Liver (tissue), 9 donors: ENCODE results near the gene ADCY2. TPM values are rescaled to one million over a fixed set of nuclear protein-coding genes. Genes with fewer than 3 reads are reported as not detected.

ENCODE experiments used
- DNase-seq: peaks from one replicate; pipeline ENCODE4 v3.0.0-alpha.2; 2017; ENCODE audit warnings: low spot score
- H3K27ac ChIP-seq, 2 donors: one replicate each; pipeline ENCODE4 v1.7.0; 2013; ENCODE audit warnings: inconsistent platforms in 2 of 2, low read length in 2 of 2, control low read depth in 1 of 2, low read depth in 1 of 2, mild to moderate bottlenecking in 1 of 2
- H3K27me3 ChIP-seq, 4 donors: one replicate each; pipeline versions ENCODE4 v1.6.1 to v1.7.0; 2013; ENCODE audit warnings: low read length in 3 of 4, inconsistent platforms in 1 of 4, mild to moderate bottlenecking in 1 of 4, moderate library complexity in 1 of 4; ENCODE audit not compliant: control insufficient read depth in 4 of 4, insufficient read depth in 4 of 4
- H3K36me3 ChIP-seq, 4 donors: one replicate each; pipeline versions ENCODE4 v1.6.1 to v1.7.0; 2013; ENCODE audit warnings: low read length in 3 of 4, mild to moderate bottlenecking in 3 of 4, low read depth in 1 of 4, moderate library complexity in 1 of 4; ENCODE audit not compliant: control insufficient read depth in 4 of 4, insufficient read depth in 3 of 4
- H3K4me1 ChIP-seq, 4 donors: one replicate each; pipeline versions ENCODE4 v1.6.1 to v1.7.0; 2013; ENCODE audit warnings: low read length in 3 of 4, mild to moderate bottlenecking in 3 of 4, moderate library complexity in 1 of 4; ENCODE audit not compliant: control insufficient read depth in 4 of 4, insufficient read depth in 4 of 4
- H3K4me3 ChIP-seq, 3 donors: one replicate each; pipeline versions ENCODE4 v1.6.1 to v1.7.0; 2013; ENCODE audit warnings: low read length in 3 of 3, control low read depth in 1 of 3, low read depth in 1 of 3, mild to moderate bottlenecking in 1 of 3
- H3K9ac ChIP-seq, 2 donors: one replicate each; pipeline ENCODE4 v1.7.0; 2013; ENCODE audit warnings: low read length in 2 of 2, mild to moderate bottlenecking in 2 of 2, moderate library complexity in 2 of 2, control low read depth in 1 of 2, low read depth in 1 of 2
- H3K9me3 ChIP-seq, 4 donors: one replicate each; pipeline versions ENCODE4 v1.6.1 to v1.7.0; 2013; ENCODE audit warnings: low read length in 3 of 4; ENCODE audit not compliant: control insufficient read depth in 4 of 4
- ATF3 ChIP-seq: IDR thresholded peaks from 2 replicates; pipeline ENCODE4 v1.6.1; 2016; ENCODE audit warnings: antibody characterized with exemption
- CTCF ChIP-seq: fragments of 150-350 bp; IDR thresholded peaks from 2 replicates; pipeline ENCODE4 v1.5.1; 2017; ENCODE audit warnings: improper control_type of control experiment, low read depth, low read length; ENCODE audit not compliant: missing input control
- EGR1 ChIP-seq, 2 donors: IDR thresholded peaks; 2 replicates each; pipeline ENCODE4 v1.6.1; 2016 to 2018; ENCODE audit warnings: antibody characterized with exemption in 2 of 2, low read depth in 2 of 2
- FOXA1 ChIP-seq: IDR thresholded peaks from 2 replicates; pipeline ENCODE4 v1.6.1; 2016; ENCODE audit warnings: antibody characterized with exemption
- FOXA2 ChIP-seq: IDR thresholded peaks from 2 replicates; pipeline ENCODE4 v1.6.1; 2016; ENCODE audit warnings: antibody characterized with exemption
- GABPA ChIP-seq, 2 donors: IDR thresholded peaks in 1 of 2; conservative IDR thresholded peaks in 1 of 2; 2 replicates each; pipeline ENCODE4 v1.6.1; 2016; ENCODE audit warnings: antibody characterized with exemption in 2 of 2, mild to moderate bottlenecking in 1 of 2, moderate library complexity in 1 of 2
- HNF4A ChIP-seq, 2 donors: conservative IDR thresholded peaks; 2 replicates each; pipeline ENCODE4 v1.6.1; 2016; ENCODE audit warnings: antibody characterized with exemption in 2 of 2, mild to moderate bottlenecking in 2 of 2
- HNF4G ChIP-seq: IDR thresholded peaks from 2 replicates; pipeline ENCODE4 v1.6.1; 2016; ENCODE audit warnings: antibody characterized with exemption
- JUND ChIP-seq, 2 donors: IDR thresholded peaks; 2 replicates each; pipeline ENCODE4 v1.6.1; 2016; ENCODE audit warnings: antibody characterized with exemption in 2 of 2
- MAX ChIP-seq: IDR thresholded peaks from 2 replicates; pipeline ENCODE4 v1.6.1; 2016; ENCODE audit warnings: antibody characterized with exemption
- NR2F2 ChIP-seq: IDR thresholded peaks from 2 replicates; pipeline ENCODE4 v1.6.1; 2016; ENCODE audit warnings: antibody characterized with exemption
- RAD21 ChIP-seq, 2 donors: IDR thresholded peaks; 2 replicates each; pipeline ENCODE4 v1.6.1; 2016; ENCODE audit warnings: antibody characterized with exemption in 2 of 2, mild to moderate bottlenecking in 2 of 2
- REST ChIP-seq: IDR thresholded peaks from 2 replicates; pipeline ENCODE4 v1.6.1; 2016; ENCODE audit warnings: antibody characterized with exemption, mild to moderate bottlenecking
- RXRA ChIP-seq, 2 donors: IDR thresholded peaks; 2 replicates each; pipeline ENCODE4 v1.6.1; 2017 to 2018; ENCODE audit warnings: antibody characterized with exemption in 2 of 2, mild to moderate bottlenecking in 1 of 2
- SP1 ChIP-seq: IDR thresholded peaks from 2 replicates; pipeline ENCODE4 v1.6.1; 2018; ENCODE audit warnings: antibody characterized with exemption, mild to moderate bottlenecking
- TAF1 ChIP-seq: conservative IDR thresholded peaks from 2 replicates; pipeline ENCODE4 v1.6.1; 2016; ENCODE audit warnings: antibody characterized with exemption, mild to moderate bottlenecking
- YY1 ChIP-seq: IDR thresholded peaks from 2 replicates; pipeline ENCODE4 v1.6.1; 2016; ENCODE audit warnings: antibody characterized with exemption, mild to moderate bottlenecking
- ZBTB33 ChIP-seq: IDR thresholded peaks from 2 replicates; pipeline ENCODE4 v1.6.1; 2016; ENCODE audit warnings: antibody characterized with exemption
- WGBS: extraction: QIAGEN DNeasy Blood & Tissue Kit; methylation state at CpG from one replicate; pipeline ENCODE4 v1.1.7; 2013; 5-methylcytosine and 5-hydroxymethylcytosine counted together
- polyA plus RNA-seq, 2 donors: library from polyadenylated mRNA; stranded (reverse) in 1 of 2; unstranded in 1 of 2; fragments of 200-250 nt in 1 of 2; fragments of >200 nt in 1 of 2; fragmentation: Nextera tagmentation in 1 of 2; extraction: Ambion mirVana in 1 of 2; gene quantifications; one replicate each; pipeline versions ENCODE4 v1.2.1 to v1.2.3, GENCODE V29; 2013 to 2015
- total RNA-seq, 2 donors: library from RNA; depleted of rRNA; stranded (reverse); fragments of >200 nt; gene quantifications; one replicate each; pipeline ENCODE4 v1.2.3, GENCODE V29; 2014
- donor health status: healthy.
- donor health status: healthy.
- donor health status: healthy.
- donor health status: healthy.
- donor health status: healthy.

ADCY2 gene
- total and polyA plus RNA-seq, 4 donors, result not detected

- TF ChIP-seq HNF4A (conservative IDR thresholded peaks at IDR 0.05), result no peak
- no peak for TF ChIP-seq RAD21 (IDR thresholded peaks at IDR 0.05)
- TF ChIP-seq TAF1, result no peak
- TF ChIP-seq HNF4G, result no peak
- no peak for TF ChIP-seq FOXA2
- TF ChIP-seq JUND (IDR thresholded peaks at IDR 0.05), result no peak
- TF ChIP-seq ZBTB33, result no peak
- TF ChIP-seq NR2F2, result no peak
- no peak for TF ChIP-seq GABPA (IDR thresholded peaks at IDR 0.05 in 1 of 2, conservative IDR thresholded peaks at IDR 0.05 in 1 of 2)
- no peak for TF ChIP-seq FOXA1
- no peak for TF ChIP-seq RXRA (IDR thresholded peaks at IDR 0.05)
- TF ChIP-seq REST, result no peak
- TF ChIP-seq SP1, result no peak
- Histone ChIP-seq H3K27me3 (no peaks in the 10 kb centered on the region), H3K4me3 (no peak overlapping the region), H3K9ac (no peak overlapping the region), H3K27ac (no peak overlapping the region), H3K36me3 (no peaks in the 10 kb centered on the region), H3K4me1 (no peaks in the 10 kb centered on the region), H3K9me3 (no peaks in the 10 kb centered on the region)
- WGBS, result 53% methylated on average over 5 of the region's 5 CpGs
- no peak for DNase-seq
Observed at GRCh38 chr5:7410936-7411511, 15.1 kb downstream of the ADCY2 start.

GRCh38 chr5:7412409-7412808 lies 16.5 kb downstream of the ADCY2 start:
- Histone ChIP-seq H3K9me3 (no peaks in the 10 kb centered on the region), H3K4me1 (no peaks in the 10 kb centered on the region), H3K9ac (no peak overlapping the region), H3K27ac (no peak overlapping the region), H3K4me3 (no peak overlapping the region), H3K27me3 (no peaks in the 10 kb centered on the region), H3K36me3 (no peaks in the 10 kb centered on the region)
- no peak for DNase-seq
- no peak for TF ChIP-seq HNF4A (conservative IDR thresholded peaks at IDR 0.05)
- TF ChIP-seq RAD21 (IDR thresholded peaks at IDR 0.05), result no peak
- TF ChIP-seq SP1, result no peak
- TF ChIP-seq MAX, result no peak
- TF ChIP-seq CTCF, result no peak
- TF ChIP-seq FOXA2, result no peak
- no peak for TF ChIP-seq GABPA (IDR thresholded peaks at IDR 0.05 in 1 of 2, conservative IDR thresholded peaks at IDR 0.05 in 1 of 2)
- TF ChIP-seq REST, result no peak
- no peak for TF ChIP-seq HNF4G
- TF ChIP-seq FOXA1, result no peak
- TF ChIP-seq ZBTB33, result no peak
- TF ChIP-seq ATF3, result no peak
- no peak for TF ChIP-seq RXRA (IDR thresholded peaks at IDR 0.05)
- no peak for TF ChIP-seq EGR1 (IDR thresholded peaks at IDR 0.05; ENCODE audit: low read depth in 2 of 2)
- TF ChIP-seq JUND (IDR thresholded peaks at IDR 0.05), result no peak
- no peak for TF ChIP-seq NR2F2
- no peak for TF ChIP-seq YY1
- 82% methylated on average over 10 of the region's 10 CpGs for WGBS
